NCI-H1048 (cell line): ENCODE data around the gene HYOU1.
A peak's percentile ranks its signal among the peaks of the same experiment; 100 is the strongest.
"Not testable (repeated sequence)": the region's sequence is repeated elsewhere in the genome, so short reads cannot be mapped to it uniquely, and the experiment has no call there.

ENCODE experiments used
- DNase-seq: peaks from one replicate; lab custom pipeline; 2025; lab: John Stamatoyannopoulos, UW

HYOU1 gene

DNA sequence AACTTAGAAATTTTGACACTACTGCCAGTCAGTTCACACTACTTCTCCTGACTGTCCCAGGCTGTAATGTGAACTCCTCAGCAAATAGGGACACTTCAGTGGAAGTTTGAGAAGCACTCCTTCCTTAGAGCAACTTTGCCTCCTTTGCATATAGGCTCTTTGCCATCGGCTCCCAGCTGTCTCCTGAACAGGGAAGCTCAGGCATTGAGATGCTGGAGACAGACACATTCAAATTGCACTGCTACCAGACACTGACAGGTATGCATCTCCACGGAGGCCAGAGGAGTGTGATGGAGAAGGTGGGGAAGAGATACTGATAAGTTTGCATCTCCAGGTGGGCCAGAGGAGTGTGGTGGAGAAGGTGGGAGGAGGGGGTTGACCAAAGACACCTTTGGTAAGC lies 37.0 kb downstream of the HYOU1 start:
- no peak for DNase-seq

GRCh38 chr11:119018074-119018938 lies 38.7 kb downstream of the HYOU1 start, which contains the start of the genes RPS25 and TRAPPC4:
RPS25 (minus strand) TSS chr11:119018343; CDS start chr11:119018284, 59 bp downstream.
TRAPPC4 (plus strand) TSS chr11:119018766; CDS start chr11:119018796, 30 bp downstream.
- peak; percentile 94 for DNase-seq

GRCh38 chr11:119017377-119017776 lies 39.6 kb downstream of the HYOU1 start:
- DNase-seq = not testable (repeated sequence)

- no peak for DNase-seq
These were observed 40.6 kb downstream of the HYOU1 start for GRCh38 chr11:119016216-119017009.

DNA sequence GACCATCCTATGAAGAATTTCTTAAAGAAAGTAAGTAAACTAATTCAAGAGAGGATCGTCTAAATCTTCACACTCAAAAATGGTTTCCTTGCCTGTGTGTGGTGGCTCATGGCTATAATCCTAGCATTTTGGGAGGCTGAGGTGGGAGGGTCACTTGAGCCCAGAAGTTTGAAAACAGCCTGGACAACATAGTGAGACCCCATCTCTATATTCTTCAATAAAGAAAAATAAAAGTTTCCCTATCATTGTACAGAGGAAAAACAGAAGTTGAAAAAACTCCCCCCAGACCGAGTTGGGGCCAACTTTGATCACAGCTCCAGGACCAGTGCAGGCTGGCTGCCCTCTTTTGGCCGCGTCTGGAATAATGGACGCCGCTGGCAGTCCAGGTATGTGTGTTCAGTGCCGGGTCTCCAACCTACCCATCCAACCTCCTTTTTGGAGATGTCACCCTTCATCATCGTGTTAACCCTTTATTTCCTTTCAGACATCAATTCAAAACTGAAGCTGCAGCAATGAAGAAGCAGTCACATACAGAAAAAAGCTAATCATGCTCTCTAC lies 41.9 kb downstream of the HYOU1 start:
- DNase-seq = no peak

DNA sequence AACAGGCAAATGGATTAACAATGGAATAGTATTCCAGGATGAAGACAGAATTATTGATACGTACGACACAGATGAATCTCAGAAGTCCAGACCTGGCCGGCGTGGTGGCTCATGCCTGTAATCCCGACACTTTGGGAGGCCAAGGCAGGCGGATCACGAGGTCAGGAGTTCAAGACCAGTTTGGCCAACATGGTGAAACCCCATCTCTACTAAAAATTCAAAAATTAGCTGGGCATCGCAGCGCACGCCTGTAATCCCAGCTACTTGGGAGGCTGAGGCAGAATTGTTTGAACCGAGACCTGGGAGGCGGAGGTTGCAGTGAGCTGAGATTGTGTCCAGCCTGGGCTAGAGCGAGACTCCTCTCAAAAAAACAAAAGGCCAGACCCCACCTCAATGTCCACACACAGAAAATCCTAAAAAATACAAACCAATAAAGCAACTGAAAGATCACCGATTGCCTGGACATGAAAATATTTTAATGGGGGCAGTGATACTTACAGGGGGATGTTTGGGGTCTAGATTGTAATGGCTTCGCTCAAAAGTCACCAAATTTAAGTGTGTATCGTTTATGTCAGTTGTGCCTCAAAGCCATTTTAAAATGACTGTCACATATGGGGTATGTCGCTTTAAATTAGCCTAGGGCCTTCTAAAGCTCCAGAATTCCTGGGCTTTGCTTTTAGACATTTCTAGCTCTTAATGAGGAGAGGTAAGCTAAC lies 42.6 kb downstream of the HYOU1 start:
- DNase-seq = no peak

- no peak for DNase-seq
These were observed 44.3 kb downstream of the HYOU1 start for GRCh38 chr11:119012629-119013170.

DNA sequence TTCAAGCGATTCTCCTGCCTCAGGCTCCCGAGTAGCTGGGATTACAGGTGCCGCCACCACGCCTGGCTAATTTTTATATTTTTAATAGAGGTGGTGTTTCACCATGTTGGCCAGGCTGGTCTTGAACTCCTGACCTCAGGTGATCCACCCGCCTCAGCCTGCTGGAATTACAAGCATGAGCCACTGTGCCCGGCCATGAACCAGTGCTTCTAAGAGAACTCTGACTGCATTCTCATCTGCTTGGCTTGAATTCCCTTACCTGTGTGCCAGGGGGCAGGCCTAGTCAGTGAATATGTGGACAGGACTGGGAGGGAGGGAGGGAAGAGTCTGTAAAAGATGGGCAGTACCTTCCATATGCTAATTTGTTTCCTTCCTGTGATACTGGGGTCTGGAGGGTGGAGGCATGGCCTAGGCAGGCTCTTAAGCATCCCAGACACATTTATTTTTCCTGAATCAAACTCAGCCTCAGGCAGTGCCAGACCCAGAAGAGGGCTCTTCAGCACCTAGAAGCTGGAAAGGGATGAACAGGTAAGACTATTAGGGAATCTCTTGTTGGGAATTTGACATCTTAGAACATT lies 45.4 kb downstream of the HYOU1 start:
- DNase-seq = no peak

DNA sequence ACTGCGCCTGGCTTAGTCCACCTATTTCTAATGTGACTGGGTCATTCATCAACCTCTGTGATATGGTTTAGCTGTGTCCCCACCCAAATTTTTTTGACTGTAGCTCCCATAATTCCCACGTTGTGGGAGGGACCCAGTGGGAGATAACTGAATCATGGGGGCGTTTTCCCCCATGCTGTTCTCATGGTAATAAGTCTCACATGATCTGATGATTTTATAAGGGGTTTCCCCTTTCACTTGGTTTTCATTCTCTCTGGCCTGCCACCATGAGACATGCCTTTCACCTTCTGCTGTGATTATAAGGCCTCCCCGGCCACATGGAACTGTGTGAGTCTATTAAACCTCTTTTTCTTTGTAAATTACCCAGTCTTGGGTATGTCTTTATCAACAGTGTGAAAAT lies 50.3 kb downstream of the HYOU1 start:
- no peak for DNase-seq

- DNase-seq = no peak
These were observed 56.1 kb downstream of the HYOU1 start for GRCh38 chr11:119000906-119001305.

DNA sequence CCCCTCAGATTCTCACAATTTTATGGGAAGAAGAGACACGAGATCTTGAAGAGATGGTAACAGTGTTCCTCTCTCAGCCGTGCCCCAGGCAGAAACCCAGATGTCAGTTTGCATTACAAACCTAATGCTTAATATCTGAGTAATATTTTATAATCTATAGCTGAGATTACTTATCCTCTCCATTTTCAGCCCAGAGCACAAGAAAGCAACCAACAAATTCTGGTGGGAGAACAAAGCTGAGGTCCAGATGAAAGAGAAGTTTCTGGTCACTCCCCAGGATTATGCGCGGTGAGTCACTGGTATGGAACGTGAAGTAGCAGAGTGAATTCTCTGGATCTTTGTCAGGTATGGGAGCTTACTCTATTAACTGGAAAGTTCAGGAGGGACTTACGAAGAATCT lies 58.2 kb downstream of the HYOU1 start:
- no peak for DNase-seq

GRCh38 chr11:118998388-118998717 lies 58.7 kb downstream of the HYOU1 start:
- DNase-seq = no peak

- peak; percentile 53 for DNase-seq
These were observed 59.2 kb downstream of the HYOU1 start, which contains the start of gene CENATAC for GRCh38 chr11:118997627-118998387. CENATAC (plus strand) TSS chr11:118998138; CDS start chr11:118998198, 60 bp downstream.

DNA sequence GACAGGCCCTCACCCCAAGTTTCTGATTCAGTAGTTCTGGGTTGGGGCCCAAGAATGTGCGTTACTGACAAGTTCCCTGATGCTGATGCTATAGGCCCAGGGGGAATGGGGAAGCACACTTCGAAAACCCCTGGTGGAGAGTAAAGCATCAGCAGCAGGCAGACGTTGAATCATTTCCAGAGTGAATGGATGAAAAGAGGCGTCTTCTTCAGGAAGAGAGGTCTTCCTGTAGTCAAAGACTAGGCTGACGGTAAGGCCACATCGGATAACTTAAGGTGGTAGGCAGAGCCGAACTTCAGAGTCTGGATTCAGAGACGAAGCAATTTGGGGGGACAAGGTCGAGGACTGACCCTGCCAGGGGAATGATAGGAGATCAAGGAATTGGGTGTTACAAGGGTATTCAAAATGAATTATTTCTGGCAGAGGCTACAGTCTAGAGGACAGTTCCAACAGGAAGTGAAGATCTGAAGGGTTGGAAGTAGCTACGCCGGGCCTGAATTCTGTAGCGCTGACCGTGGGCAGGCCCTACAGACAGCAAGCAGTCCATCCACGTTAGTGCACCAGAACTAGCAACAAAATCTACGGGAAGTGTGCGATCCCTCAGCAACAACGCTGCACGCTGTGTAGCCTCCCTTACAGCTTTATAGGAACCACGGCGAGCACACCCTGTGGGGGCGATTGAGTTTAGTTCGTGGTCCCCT lies 59.9 kb downstream of the HYOU1 start:
- DNase-seq = no peak
